GM12878 (cell line): ENCODE results near the gene SUGCT.

ENCODE experiments used
- ATF2 ChIP-seq: IDR thresholded peaks from 2 replicates; pipeline ENCODE4 v1.6.1; 2012; ENCODE audit warnings: low read length, inconsistent platforms
- CTCF ChIP-seq, 3 experiments: IDR thresholded peaks in 2 of 3; conservative IDR thresholded peaks in 1 of 3; 2 replicates each; pipeline ENCODE4 v1.5.1; 2011; ENCODE audit warnings: low read depth in 3 of 3, low read length in 3 of 3, mild to moderate bottlenecking in 3 of 3, control low read depth in 2 of 3, moderate library complexity in 2 of 3, inconsistent platforms in 1 of 3, mixed read lengths in 1 of 3; ENCODE audit not compliant: control insufficient read depth in 2 of 3, insufficient read depth in 1 of 3; ENCODE audit errors: extremely low read depth in 1 of 3
- JUNB ChIP-seq: IDR thresholded peaks from 2 replicates; pipeline ENCODE4 v1.6.1; 2016; ENCODE audit warnings: antibody characterized with exemption, mild to moderate bottlenecking
- JUND ChIP-seq: IDR thresholded peaks from 2 replicates; pipeline ENCODE4 v1.6.1; 2012; ENCODE audit warnings: low read depth, mild to moderate bottlenecking, low read length, improper control_type of control experiment, moderate library complexity
- KDM1A ChIP-seq: fragments of 200-600 bp; sonication (generic); IDR thresholded peaks from 2 replicates; pipeline ENCODE4 v1.6.1; 2016; ENCODE audit warnings: borderline replicate concordance
- MAX ChIP-seq: IDR thresholded peaks from 2 replicates; pipeline ENCODE4 v1.6.1; 2012; ENCODE audit warnings: low read depth, low read length, improper control_type of control experiment
- MEF2A ChIP-seq: IDR thresholded peaks from 2 replicates; pipeline ENCODE4 v1.6.1; 2011; ENCODE audit warnings: low read depth, mild to moderate bottlenecking, low read length, moderate library complexity; ENCODE audit not compliant: insufficient read depth
- NFYB ChIP-seq: IDR thresholded peaks from 2 replicates; pipeline ENCODE4 v1.6.1; 2011; ENCODE audit warnings: low read depth, mild to moderate bottlenecking, low read length, improper control_type of control experiment, moderate library complexity; ENCODE audit not compliant: insufficient read depth
- POLR2A ChIP-seq: IDR thresholded peaks from 2 replicates; pipeline ENCODE4 v1.6.1; 2011; ENCODE audit warnings: low read depth, mild to moderate bottlenecking, low read length
- TBL1XR1 ChIP-seq: IDR thresholded peaks from 2 replicates; pipeline ENCODE4 v1.6.1; 2012; ENCODE audit warnings: low read depth, low read length, improper control_type of control experiment
- USF1 ChIP-seq: IDR thresholded peaks from 2 replicates; pipeline ENCODE4 v1.6.1; 2011; ENCODE audit warnings: borderline replicate concordance, low read depth, mild to moderate bottlenecking, moderate library complexity, mixed read lengths, low read length; ENCODE audit not compliant: insufficient read depth; ENCODE audit errors: extremely low read length
- TF ChIP-seq, protein P1 (sequence below): IDR thresholded peaks from 2 replicates; pipeline ENCODE4 v1.6.1; 2012; ENCODE audit warnings: mild to moderate bottlenecking, low read depth, low read length

- TF ChIP-seq NFYB (no peak), ATF2 (no peak), TBL1XR1 (no peak), MAX (no peak), JUND (no peak), JUNB (no peak), MEF2A (no peak), USF1 (no peak), POLR2A (no peak), CTCF (IDR thresholded peaks at IDR 0.05 in 2 of 3, conservative IDR thresholded peaks at IDR 0.05 in 1 of 3; ENCODE audit: control insufficient read depth in 2 of 3, extremely low read depth in 1 of 3, insufficient read depth in 1 of 3, low read depth in 3 of 3, low read length in 3 of 3) (no peak), KDM1A (no peak)
- TF ChIP-seq, protein P1, sequence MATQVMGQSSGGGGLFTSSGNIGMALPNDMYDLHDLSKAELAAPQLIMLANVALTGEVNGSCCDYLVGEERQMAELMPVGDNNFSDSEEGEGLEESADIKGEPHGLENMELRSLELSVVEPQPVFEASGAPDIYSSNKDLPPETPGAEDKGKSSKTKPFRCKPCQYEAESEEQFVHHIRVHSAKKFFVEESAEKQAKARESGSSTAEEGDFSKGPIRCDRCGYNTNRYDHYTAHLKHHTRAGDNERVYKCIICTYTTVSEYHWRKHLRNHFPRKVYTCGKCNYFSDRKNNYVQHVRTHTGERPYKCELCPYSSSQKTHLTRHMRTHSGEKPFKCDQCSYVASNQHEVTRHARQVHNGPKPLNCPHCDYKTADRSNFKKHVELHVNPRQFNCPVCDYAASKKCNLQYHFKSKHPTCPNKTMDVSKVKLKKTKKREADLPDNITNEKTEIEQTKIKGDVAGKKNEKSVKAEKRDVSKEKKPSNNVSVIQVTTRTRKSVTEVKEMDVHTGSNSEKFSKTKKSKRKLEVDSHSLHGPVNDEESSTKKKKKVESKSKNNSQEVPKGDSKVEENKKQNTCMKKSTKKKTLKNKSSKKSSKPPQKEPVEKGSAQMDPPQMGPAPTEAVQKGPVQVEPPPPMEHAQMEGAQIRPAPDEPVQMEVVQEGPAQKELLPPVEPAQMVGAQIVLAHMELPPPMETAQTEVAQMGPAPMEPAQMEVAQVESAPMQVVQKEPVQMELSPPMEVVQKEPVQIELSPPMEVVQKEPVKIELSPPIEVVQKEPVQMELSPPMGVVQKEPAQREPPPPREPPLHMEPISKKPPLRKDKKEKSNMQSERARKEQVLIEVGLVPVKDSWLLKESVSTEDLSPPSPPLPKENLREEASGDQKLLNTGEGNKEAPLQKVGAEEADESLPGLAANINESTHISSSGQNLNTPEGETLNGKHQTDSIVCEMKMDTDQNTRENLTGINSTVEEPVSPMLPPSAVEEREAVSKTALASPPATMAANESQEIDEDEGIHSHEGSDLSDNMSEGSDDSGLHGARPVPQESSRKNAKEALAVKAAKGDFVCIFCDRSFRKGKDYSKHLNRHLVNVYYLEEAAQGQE, result no peak
These were observed 39.0 kb upstream of the SUGCT start for GRCh38 chr7:40095695-40096327.
